Neuronal stem cell (in vitro differentiated cells): ENCODE data around the gene KLRC4.
A peak's percentile ranks its signal among the peaks of the same experiment; 100 is the strongest.

Experiments
- DNase-seq: peaks from one replicate; pipeline ENCODE4 v3.0.0-alpha.2; 2013; ENCODE audit warnings: low spot score
- H2AFZ ChIP-seq: one replicate; pipeline ENCODE4 v1.6.1; 2013; ENCODE audit warnings: mild to moderate bottlenecking, low read length, inconsistent platforms
- H2AK5ac ChIP-seq: 2 replicates; pipeline ENCODE4 v1.6.1; 2013; ENCODE audit warnings: low read depth, mild to moderate bottlenecking, inconsistent platforms, low read length, moderate library complexity, mixed read lengths
- H2BK120ac ChIP-seq: 2 replicates; pipeline ENCODE4 v1.6.1; 2013; ENCODE audit warnings: low read depth, mild to moderate bottlenecking, inconsistent platforms, low read length, moderate library complexity, mixed read lengths
- H2BK12ac ChIP-seq: one replicate; pipeline ENCODE4 v1.6.1; 2013; ENCODE audit warnings: low read length, inconsistent platforms
- H2BK15ac ChIP-seq: 2 replicates; pipeline ENCODE4 v1.6.1; 2013; ENCODE audit warnings: mild to moderate bottlenecking, low read length, inconsistent platforms, mixed read lengths
- H2BK5ac ChIP-seq: one replicate; pipeline ENCODE4 v1.6.1; 2013; ENCODE audit warnings: inconsistent platforms, mild to moderate bottlenecking, low read length, moderate library complexity
- H3K14ac ChIP-seq: one replicate; pipeline ENCODE4 v1.6.1; 2013; ENCODE audit warnings: low read length, inconsistent platforms
- H3K18ac ChIP-seq: 2 replicates; pipeline ENCODE4 v1.6.1; 2013; ENCODE audit warnings: low read length, inconsistent platforms
- H3K23ac ChIP-seq: 2 replicates; pipeline ENCODE4 v1.6.1; 2013; ENCODE audit warnings: low read depth, mild to moderate bottlenecking, mixed read lengths, low read length, inconsistent platforms; ENCODE audit not compliant: poor library complexity
- H3K27ac ChIP-seq: replicated peaks from 3 replicates; pipeline ENCODE4 v1.5.1; 2013; ENCODE audit warnings: low read length, inconsistent platforms
- H3K27me3 ChIP-seq, 3 experiments: 2 replicates each; pipeline ENCODE4 v1.6.1; 2013; ENCODE audit warnings: low read length in 3 of 3, mild to moderate bottlenecking in 2 of 3, inconsistent platforms in 1 of 3, low read depth in 1 of 3, mixed read lengths in 1 of 3, moderate library complexity in 1 of 3; ENCODE audit not compliant: control insufficient read depth in 3 of 3, insufficient read depth in 3 of 3
- H3K36me3 ChIP-seq, 2 donors: replicated peaks in 1 of 2; 2 replicates each; pipeline ENCODE4 v1.6.1; 2013; ENCODE audit warnings: low read length in 2 of 2; ENCODE audit not compliant: control insufficient read depth in 2 of 2, insufficient read depth in 2 of 2
- H3K4ac ChIP-seq: 2 replicates; pipeline ENCODE4 v1.6.1; 2013; ENCODE audit warnings: inconsistent platforms, mild to moderate bottlenecking, low read length, moderate library complexity
- H3K4me1 ChIP-seq, 2 donors: 1 replicate in 1 of 2; 2 replicates in 1 of 2; pipeline ENCODE4 v1.6.1; 2013; ENCODE audit warnings: low read length in 2 of 2, low read depth in 1 of 2; ENCODE audit not compliant: control insufficient read depth in 2 of 2, insufficient read depth in 1 of 2
- H3K4me2 ChIP-seq: one replicate; pipeline ENCODE4 v1.6.1; 2013; ENCODE audit warnings: mild to moderate bottlenecking, low read length, inconsistent platforms; ENCODE audit not compliant: insufficient read depth, poor library complexity, severe bottlenecking
- H3K4me3 ChIP-seq, 2 donors: 2 replicates each; pipeline ENCODE4 v1.5.1; 2013; ENCODE audit warnings: low read length in 2 of 2, mild to moderate bottlenecking in 2 of 2, inconsistent platforms in 1 of 2, moderate library complexity in 1 of 2
- H3K79me1 ChIP-seq: one replicate; pipeline ENCODE4 v1.6.1; 2013; ENCODE audit warnings: low read depth, mild to moderate bottlenecking, inconsistent platforms, low read length, moderate library complexity
- H3K9ac ChIP-seq: one replicate; pipeline ENCODE4 v1.6.1; 2013; ENCODE audit warnings: mild to moderate bottlenecking, low read depth, low read length, inconsistent platforms; ENCODE audit not compliant: poor library complexity
- H3K9me3 ChIP-seq, 2 donors: replicated peaks in 1 of 2; 2 replicates each; pipeline versions ENCODE3 to v1.6.1; 2013; ENCODE audit warnings: low read length in 2 of 2, mild to moderate bottlenecking in 2 of 2, inconsistent platforms in 1 of 2, low read depth in 1 of 2, mixed read lengths in 1 of 2, moderate library complexity in 1 of 2; ENCODE audit not compliant: control insufficient read depth in 2 of 2, insufficient read depth in 1 of 2
- H4K8ac ChIP-seq: one replicate; pipeline ENCODE4 v1.6.1; 2013; ENCODE audit warnings: low read depth, mild to moderate bottlenecking, inconsistent platforms, low read length, moderate library complexity
- H4K91ac ChIP-seq: one replicate; pipeline ENCODE4 v1.6.1; 2013; ENCODE audit warnings: low read length, low read depth, mild to moderate bottlenecking, inconsistent platforms; ENCODE audit not compliant: poor library complexity
- WGBS, 2 donors: extraction: QIAGEN DNeasy Blood & Tissue Kit; methylation state at CpG; one replicate each; pipeline ENCODE4 v1.1.7; 2013; ENCODE audit warnings: missing lambda C conversion rate in 2 of 2, mixed read lengths in 1 of 2; ENCODE audit not compliant: insufficient read length in 2 of 2, insufficient replicate concordance in 1 of 2; ENCODE audit errors: extremely low coverage in 2 of 2; 5-methylcytosine and 5-hydroxymethylcytosine counted together

The KLRC4 gene

DNA sequence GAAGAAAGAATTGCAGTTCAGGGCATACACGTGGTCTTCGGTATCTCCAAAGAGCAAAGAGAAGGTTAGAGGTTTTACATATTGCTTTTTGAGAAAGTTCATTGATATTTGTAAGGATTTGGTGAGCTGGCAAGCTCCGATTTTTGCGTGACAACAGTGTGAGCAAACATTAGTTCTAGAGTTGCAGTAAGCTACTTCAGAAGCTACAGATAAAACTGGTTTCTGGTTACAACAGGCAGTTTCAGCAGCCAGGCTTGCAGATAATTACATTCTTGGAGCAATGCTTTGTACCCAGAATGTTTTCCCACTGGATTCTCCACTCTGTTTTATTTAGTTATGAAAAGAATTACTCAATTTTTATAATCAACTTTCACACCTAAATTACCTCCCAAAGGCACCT, 47.9 kb downstream of the KLRC4 start:
- no peaks in the 10 kb centered on the region for H3K79me1 ChIP-seq
- H3K18ac ChIP-seq = no peak overlapping the region
- no peak overlapping the region for H2BK5ac ChIP-seq
- no peak overlapping the region for H3K4me2 ChIP-seq
- no peak overlapping the region for H4K91ac ChIP-seq
- H3K27ac ChIP-seq = no peak overlapping the region
- H3K23ac ChIP-seq = no peak overlapping the region
- H2BK15ac ChIP-seq = no peak overlapping the region
- no peak overlapping the region for H4K8ac ChIP-seq
- H3K4ac ChIP-seq = no peak overlapping the region
- H3K4me1 ChIP-seq = peaks cover 7 to 26% of the 10 kb centered on the region in 2 donors
- no peak overlapping the region for H3K9ac ChIP-seq
- H3K4me3 ChIP-seq = no peak overlapping the region
- no peak overlapping the region for H2BK120ac ChIP-seq
- no CpG with 5 or more reads among the region's 4 CpGs for WGBS, 2 donors
- no peak overlapping the region for H2AK5ac ChIP-seq
- H3K36me3 ChIP-seq = no peaks in the 10 kb centered on the region
- no peaks in the 10 kb centered on the region for H3K27me3 ChIP-seq
- H2BK12ac ChIP-seq = no peak overlapping the region
- no peak overlapping the region for H3K14ac ChIP-seq
- H3K9me3 ChIP-seq = peaks cover 0 to 4% of the 10 kb centered on the region in 2 donors
- DNase-seq = no peak
- peak overlapping the region; percentile 19 for H2AFZ ChIP-seq

DNA sequence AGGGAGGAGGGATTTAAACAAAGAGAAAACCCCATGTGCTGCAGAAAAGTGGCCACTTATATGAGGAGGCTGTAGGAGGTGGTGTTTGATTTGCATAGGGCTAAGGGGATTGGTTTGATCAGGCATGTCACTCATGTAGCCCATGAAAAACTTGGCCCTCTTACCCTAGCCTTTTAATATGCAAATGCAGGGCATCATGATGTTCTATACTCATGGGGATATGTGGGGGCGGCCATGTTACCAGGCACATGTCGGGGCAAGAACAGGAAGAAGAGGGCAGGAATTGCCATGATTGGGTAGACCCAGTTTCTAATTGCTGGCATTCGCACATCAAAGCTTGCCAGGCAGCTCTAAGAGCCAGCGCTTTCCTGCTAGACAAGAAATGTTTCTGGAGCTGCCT, 48.5 kb downstream of the KLRC4 start:
- Histone ChIP-seq H4K91ac (no peak overlapping the region), H3K23ac (no peak overlapping the region), H3K14ac (no peak overlapping the region), H2BK5ac (no peak overlapping the region), H3K4me1 (peaks cover 7 to 26% of the 10 kb centered on the region in 2 donors), H3K36me3 (no peaks in the 10 kb centered on the region), H3K79me1 (no peaks in the 10 kb centered on the region), H2AFZ (peak overlapping the region; percentile 19), H4K8ac (no peak overlapping the region), H3K27ac (no peak overlapping the region), H3K27me3 (no peaks in the 10 kb centered on the region), H3K9ac (no peak overlapping the region), H3K4me3 (no peak overlapping the region), H3K4me2 (no peak overlapping the region), H2BK15ac (no peak overlapping the region), H2BK120ac (no peak overlapping the region), H3K18ac (no peak overlapping the region), H2AK5ac (no peak overlapping the region), H2BK12ac (no peak overlapping the region), H3K4ac (no peak overlapping the region), H3K9me3 (peaks cover 0 to 4% of the 10 kb centered on the region in 2 donors)
- no peak for DNase-seq
- WGBS, 2 donors = no CpG with 5 or more reads among the region's 4 CpGs

DNA sequence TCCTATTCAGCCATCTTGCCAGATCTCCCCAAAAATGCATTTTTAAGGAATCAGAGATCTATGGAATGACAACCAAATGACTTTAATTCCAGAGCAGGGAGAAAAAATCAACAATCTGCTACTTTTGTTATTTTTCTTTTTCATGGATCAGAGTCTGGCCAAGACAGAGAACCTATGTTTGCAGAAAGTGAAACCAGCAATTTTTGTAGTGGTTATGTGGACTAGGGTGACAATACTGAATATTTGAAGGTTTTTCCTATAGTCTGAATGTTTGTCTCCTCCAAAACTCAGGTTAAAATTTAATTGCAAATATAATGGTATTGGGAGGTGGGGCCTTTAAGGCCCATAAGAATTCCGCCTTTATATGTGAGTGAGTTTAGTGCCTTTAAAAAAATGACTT, 50.6 kb downstream of the KLRC4 start:
- no peak overlapping the region for H3K4ac ChIP-seq

DNA sequence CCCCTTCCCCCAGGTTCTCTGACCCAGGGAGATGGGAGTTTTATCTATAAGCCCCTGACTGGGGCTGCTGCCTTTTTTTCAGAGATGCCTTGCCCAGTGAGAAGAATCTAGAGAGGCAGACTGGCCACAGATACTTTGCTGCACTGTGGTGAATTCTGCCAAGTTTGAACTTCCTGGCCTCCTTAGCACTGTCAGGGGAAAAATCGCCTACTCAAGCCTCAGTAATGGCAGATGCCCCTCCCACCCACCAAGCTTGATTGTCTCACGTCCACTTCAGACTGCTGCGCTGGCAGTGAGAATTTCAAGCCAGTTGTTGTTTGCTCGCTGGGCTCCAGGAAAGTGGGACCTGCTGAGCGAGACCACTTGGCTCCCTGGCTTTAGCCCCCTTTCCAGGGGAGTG, 51.4 kb downstream of the KLRC4 start:
- no peak for DNase-seq
- Histone ChIP-seq H2BK15ac (no peak overlapping the region), H3K79me1 (no peaks in the 10 kb centered on the region), H3K23ac (no peak overlapping the region), H3K4me2 (no peak overlapping the region), H3K27me3 (no peaks in the 10 kb centered on the region), H2AFZ (peak overlapping the region; percentile 66), H3K9me3 (peaks cover 0 to 4% of the 10 kb centered on the region in 2 donors), H3K4me3 (no peak overlapping the region), H3K4me1 (peaks cover 0 to 7% of the 10 kb centered on the region in 2 donors), H3K4ac (no peak overlapping the region), H4K91ac (no peak overlapping the region), H2BK120ac (no peak overlapping the region), H3K9ac (no peak overlapping the region), H3K18ac (no peak overlapping the region), H3K36me3 (no peaks in the 10 kb centered on the region), H2AK5ac (no peak overlapping the region), H2BK5ac (no peak overlapping the region), H4K8ac (no peak overlapping the region), H3K27ac (no peak overlapping the region), H3K14ac (no peak overlapping the region), H2BK12ac (no peak overlapping the region)
- no CpG with 5 or more reads among the region's 5 CpGs for WGBS, 2 donors

More for the DNA sequence above, 50.6 kb downstream of the KLRC4 start:
- no peaks in the 10 kb centered on the region for H3K79me1 ChIP-seq
- no peak overlapping the region for H2BK12ac ChIP-seq
- H3K14ac ChIP-seq = no peak overlapping the region
- no peak overlapping the region for H3K27ac ChIP-seq
- no peak overlapping the region for H2AK5ac ChIP-seq
- H3K4me2 ChIP-seq = no peak overlapping the region
- no peak overlapping the region for H3K9ac ChIP-seq
- H2BK15ac ChIP-seq = no peak overlapping the region
- no peak overlapping the region for H4K8ac ChIP-seq
- H3K4me3 ChIP-seq = no peak overlapping the region
- H3K4me1 ChIP-seq = peaks cover under 1 to 10% of the 10 kb centered on the region in 2 donors
- peaks cover 0 to 4% of the 10 kb centered on the region in 2 donors for H3K9me3 ChIP-seq
- DNase-seq = no peak
- H2BK5ac ChIP-seq = no peak overlapping the region
- H3K18ac ChIP-seq = no peak overlapping the region
- H2AFZ ChIP-seq = no peak overlapping the region
- H3K23ac ChIP-seq = no peak overlapping the region
- no CpG with 5 or more reads among the region's 1 CpG for WGBS, 2 donors
- H3K27me3 ChIP-seq = no peaks in the 10 kb centered on the region
- H4K91ac ChIP-seq = no peak overlapping the region
- no peaks in the 10 kb centered on the region for H3K36me3 ChIP-seq
- no peak overlapping the region for H2BK120ac ChIP-seq
